Left renal cortex interstitium (tissue), 4 donors: Measurements from ENCODE around the gene GDPD3. TPM values are rescaled to one million over a fixed set of nuclear protein-coding genes. Genes with fewer than 3 reads are reported as not detected.
A peak's percentile ranks its signal among the peaks of the same experiment; 100 is the strongest.

ENCODE experiments used
- DNase-seq, 4 donors: peaks; one replicate each; pipeline ENCODE4 v3.0.0-alpha.2; 2013; ENCODE audit warnings: low read depth in 4 of 4, low spot score in 2 of 4, missing footprints in 1 of 4
- polyA plus RNA-seq, 4 donors: library from polyadenylated mRNA; unstranded; fragments of 120-200 nt; gene quantifications; one replicate each; pipeline ENCODE4 v1.2.1, GENCODE V29; 2013; ENCODE audit not compliant: insufficient read length in 4 of 4

The GDPD3 gene
- polyA plus RNA-seq, 4 donors = 9.8 to 17.5 (median 12.8) TPM

GRCh38 chr16:30096105-30096861, 17.1 kb downstream of the GDPD3 start, which contains the start of gene YPEL3:
YPEL3 (minus strand) TSS chr16:30096213; CDS start chr16:30095482, 731 bp downstream.
- peak in 3 of 4 donors; percentile 68 to 82 (median 69) for DNase-seq

- DNase-seq = no peak
These were observed 17.9 kb downstream of the GDPD3 start for GRCh38 chr16:30095166-30096078.

DNA sequence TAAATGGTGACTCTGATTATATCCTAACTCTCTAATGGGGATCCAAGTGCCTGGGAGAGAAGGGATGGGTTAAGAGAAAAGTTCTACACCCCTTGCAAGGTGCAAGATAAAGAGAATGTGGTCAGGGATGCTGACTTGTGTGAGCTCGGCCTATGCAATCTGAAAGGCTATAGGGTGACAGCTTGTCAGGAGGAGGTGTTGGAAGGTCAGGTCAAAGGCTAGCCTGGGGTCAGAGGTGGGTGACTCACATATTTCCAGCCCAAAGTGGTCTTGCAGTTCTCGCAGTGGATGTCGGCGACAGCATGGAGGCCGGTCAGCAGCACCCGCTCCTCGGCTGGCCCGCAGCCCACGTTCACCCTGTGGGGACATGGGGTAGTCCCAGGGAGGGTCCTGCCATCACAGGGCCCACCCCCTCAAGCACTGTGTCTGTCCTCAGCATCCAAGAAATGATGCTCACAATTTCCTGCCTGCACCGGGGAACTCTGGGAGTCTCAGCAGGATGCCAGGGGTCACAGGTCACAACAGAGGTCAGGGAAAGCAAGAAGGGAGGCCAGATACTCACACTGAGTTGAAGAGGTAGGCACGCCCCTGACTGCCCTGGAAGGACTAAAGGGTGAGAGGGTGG, 18.7 kb downstream of the GDPD3 start:
- DNase-seq = no peak

GRCh38 chr16:30092373-30093010, 20.8 kb downstream of the GDPD3 start:
- DNase-seq = peak in 3 of 4 donors; percentile 42 to 60 (median 54)

- peak; percentile 80 to 86 (median 82) for DNase-seq
These were observed 21.6 kb downstream of the GDPD3 start, which contains the start of gene TBX6 for GRCh38 chr16:30091474-30092372. TBX6 (minus strand) TSS chr16:30091924; CDS start chr16:30091193, 731 bp downstream.

GRCh38 chr16:30090610-30091331, 22.6 kb downstream of the GDPD3 start:
- DNase-seq = no peak

- DNase-seq = no peak
These were observed 24.3 kb downstream of the GDPD3 start for GRCh38 chr16:30088832-30089624.

DNA sequence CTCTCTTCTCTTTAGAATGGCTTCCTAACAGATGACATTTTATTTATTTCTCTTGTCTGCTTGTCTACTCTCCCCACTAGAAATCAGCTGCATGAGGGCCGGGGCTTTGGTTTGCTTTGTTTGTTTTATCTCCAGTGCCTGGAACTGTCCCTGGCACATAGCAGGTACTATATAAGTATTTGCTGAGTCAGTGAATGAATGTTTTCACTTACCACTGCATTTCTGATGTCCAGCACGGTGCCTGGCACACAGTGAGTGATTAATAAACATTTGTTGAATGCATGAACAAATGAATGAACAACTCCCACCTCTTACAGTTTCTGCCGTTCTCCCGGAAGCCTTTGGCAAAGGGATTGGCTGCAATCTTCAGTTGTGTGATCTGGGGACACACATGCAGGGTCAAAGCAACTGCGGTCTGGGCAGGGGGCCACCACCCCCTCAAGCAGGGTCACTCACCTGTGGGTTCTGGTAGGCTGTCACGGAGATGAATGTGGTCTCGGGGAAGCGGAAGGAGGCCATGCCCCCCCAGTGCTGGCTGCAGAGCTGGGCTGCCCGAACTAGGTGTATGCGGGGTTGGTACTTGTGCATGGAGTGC, 25.0 kb downstream of the GDPD3 start:
- no peak for DNase-seq

GRCh38 chr16:30087181-30087898, 26.0 kb downstream of the GDPD3 start:
- no peak for DNase-seq

- no peak for DNase-seq
These were observed 26.8 kb downstream of the GDPD3 start for GRCh38 chr16:30086291-30087140.

- DNase-seq = no peak
These were observed 27.5 kb downstream of the GDPD3 start for GRCh38 chr16:30085820-30086219.

GRCh38 chr16:30085247-30085646, 28.1 kb downstream of the GDPD3 start:
- no peak for DNase-seq

GRCh38 chr16:30084816-30085159, 28.5 kb downstream of the GDPD3 start:
- no peak for DNase-seq

GRCh38 chr16:30084096-30084815, 29.1 kb downstream of the GDPD3 start:
- DNase-seq = no peak
